ENCODE results near the gene NUDT6.

DNA sequence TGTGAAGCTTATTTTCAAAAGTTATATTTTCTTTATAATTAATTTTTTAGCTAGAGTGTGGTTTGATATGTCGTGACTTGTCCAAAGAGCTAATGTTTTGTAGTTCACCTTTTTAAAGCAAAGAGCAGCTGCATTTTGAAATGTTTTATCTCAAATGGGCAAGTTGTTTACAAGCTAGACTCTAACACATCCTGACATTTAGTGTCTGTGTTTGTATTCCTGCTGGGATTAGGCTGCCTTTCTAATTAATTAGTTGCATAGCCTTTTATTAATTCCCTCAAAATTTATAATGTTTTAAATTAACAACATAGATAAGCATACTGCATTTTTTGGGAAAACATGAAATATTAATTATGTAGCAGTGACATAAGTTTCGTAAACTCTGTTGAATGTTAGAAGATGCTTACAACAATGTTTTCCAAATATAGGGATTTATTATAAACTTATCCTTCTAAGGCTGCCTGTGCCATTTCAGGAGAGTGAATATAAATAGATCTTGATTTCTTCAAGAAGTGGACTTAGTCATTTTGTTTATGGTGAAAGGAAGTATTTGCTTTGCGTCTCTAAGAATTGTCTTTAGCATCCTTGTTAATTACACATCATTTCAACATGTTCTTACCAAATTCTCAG lies 37.7 kb upstream of the NUDT6 start:
- TF ChIP-seq, protein P1, sequence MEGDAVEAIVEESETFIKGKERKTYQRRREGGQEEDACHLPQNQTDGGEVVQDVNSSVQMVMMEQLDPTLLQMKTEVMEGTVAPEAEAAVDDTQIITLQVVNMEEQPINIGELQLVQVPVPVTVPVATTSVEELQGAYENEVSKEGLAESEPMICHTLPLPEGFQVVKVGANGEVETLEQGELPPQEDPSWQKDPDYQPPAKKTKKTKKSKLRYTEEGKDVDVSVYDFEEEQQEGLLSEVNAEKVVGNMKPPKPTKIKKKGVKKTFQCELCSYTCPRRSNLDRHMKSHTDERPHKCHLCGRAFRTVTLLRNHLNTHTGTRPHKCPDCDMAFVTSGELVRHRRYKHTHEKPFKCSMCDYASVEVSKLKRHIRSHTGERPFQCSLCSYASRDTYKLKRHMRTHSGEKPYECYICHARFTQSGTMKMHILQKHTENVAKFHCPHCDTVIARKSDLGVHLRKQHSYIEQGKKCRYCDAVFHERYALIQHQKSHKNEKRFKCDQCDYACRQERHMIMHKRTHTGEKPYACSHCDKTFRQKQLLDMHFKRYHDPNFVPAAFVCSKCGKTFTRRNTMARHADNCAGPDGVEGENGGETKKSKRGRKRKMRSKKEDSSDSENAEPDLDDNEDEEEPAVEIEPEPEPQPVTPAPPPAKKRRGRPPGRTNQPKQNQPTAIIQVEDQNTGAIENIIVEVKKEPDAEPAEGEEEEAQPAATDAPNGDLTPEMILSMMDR (IDR thresholded peaks at IDR 0.05; ENCODE audit: insufficient read depth, low read depth, low read length): no peak
- no peak for TF ChIP-seq EZH2 (IDR thresholded peaks at IDR 0.05; ENCODE audit: insufficient read depth, low read length)

Data from astrocyte (in vitro differentiated cells and primary cell).